MM.1S (cell line): ENCODE measurements around the gene RELL1.

Experiments
- DNase-seq: peaks from one replicate; pipeline ENCODE4 v3.0.0-alpha.2; 2015
- H2AFZ ChIP-seq: fragments of 300-600 bp; sonication (generic); 2 replicates; pipeline ENCODE4 v1.6.0; 2016; ENCODE audit warnings: antibody characterized with exemption, low read length
- H3F3A ChIP-seq: fragments of 300-600 bp; sonication (generic); 2 replicates; pipeline ENCODE4 v1.6.1; 2016; ENCODE audit warnings: mild to moderate bottlenecking, antibody characterized with exemption, low read length, moderate library complexity, mixed read lengths; ENCODE audit not compliant: insufficient read depth
- H3K27ac ChIP-seq: fragments of 300-600 bp; sonication (generic); 2 replicates; pipeline ENCODE4 v1.5.1; 2016; ENCODE audit warnings: mild to moderate bottlenecking, low read length
- H3K27me3 ChIP-seq: fragments of 300-600 bp; sonication (generic); replicated peaks from 2 replicates; pipeline ENCODE4 v1.6.0; 2016; ENCODE audit warnings: low read length; ENCODE audit not compliant: insufficient read depth
- H3K36me3 ChIP-seq: fragments of 300-600 bp; sonication (generic); replicated peaks from 2 replicates; pipeline ENCODE4 v1.6.1; 2016; ENCODE audit warnings: mild to moderate bottlenecking, low read length, mixed read lengths; ENCODE audit not compliant: insufficient read depth
- H3K4me1 ChIP-seq: fragments of 300-600 bp; sonication (generic); 2 replicates; pipeline ENCODE4 v1.6.1; 2016; ENCODE audit warnings: low read length, mixed read lengths
- H3K4me2 ChIP-seq: fragments of 300-600 bp; sonication (generic); 2 replicates; pipeline ENCODE4 v1.6.0; 2016; ENCODE audit warnings: low read depth, low read length
- H3K4me3 ChIP-seq: fragments of 300-600 bp; sonication (generic); 2 replicates; pipeline ENCODE4 v1.5.1; 2016; ENCODE audit warnings: low read length, mixed read lengths
- H3K79me2 ChIP-seq: fragments of 300-600 bp; sonication (generic); 2 replicates; pipeline ENCODE4 v1.6.1; 2016; ENCODE audit warnings: mixed run types, low read length, mixed read lengths
- H3K9ac ChIP-seq: fragments of 300-600 bp; sonication (generic); 2 replicates; pipeline ENCODE4 v1.6.1; 2016; ENCODE audit warnings: low read length, mixed read lengths
- H3K9me2 ChIP-seq: fragments of 300-600 bp; sonication (generic); replicated peaks from 2 replicates; pipeline ENCODE4 v1.6.1; 2016; ENCODE audit warnings: mild to moderate bottlenecking, low read length, mixed read lengths; ENCODE audit not compliant: insufficient read depth
- H3K9me3 ChIP-seq: fragments of 300-600 bp; sonication (generic); replicated peaks from 2 replicates; pipeline ENCODE4 v1.6.1; 2016; ENCODE audit warnings: mild to moderate bottlenecking, low read length, mixed read lengths; ENCODE audit not compliant: insufficient read depth
- H4K20me1 ChIP-seq: fragments of 300-600 bp; sonication (generic); 2 replicates; pipeline ENCODE4 v1.6.1; 2016; ENCODE audit warnings: mild to moderate bottlenecking, low read length, moderate library complexity, mixed read lengths; ENCODE audit not compliant: insufficient read depth
- CTCF ChIP-seq: fragments of 300-600 bp; sonication (generic); IDR thresholded peaks from 2 replicates; pipeline ENCODE4 v1.5.1; 2016; ENCODE audit warnings: antibody characterized with exemption, low read length, mixed read lengths
- EZH2 ChIP-seq: fragments of 300-600 bp; sonication (generic); optimal IDR thresholded peaks from 2 replicates; pipeline ENCODE3; 2017; ENCODE audit warnings: low read depth, mild to moderate bottlenecking, antibody characterized with exemption, low read length, mixed read lengths
- EZH2phosphoT487 ChIP-seq: fragments of 300-600 bp; sonication (generic); IDR thresholded peaks from 2 replicates; pipeline ENCODE4 v1.6.1; 2018; ENCODE audit warnings: antibody characterized with exemption, low read length

RELL1 gene

GRCh38 chr4:37644962-37645361 lies 41.2 kb downstream of the RELL1 start:
- peaks cover 3% of the 10 kb centered on the region; the same call in 1 of the 2 replicates for H3K36me3 ChIP-seq
- H3K79me2 ChIP-seq, result 0 out of 2 replicates have a peak, but pooled peaks cover 2% of the 10 kb centered on the region
- no peaks in the 10 kb centered on the region for H4K20me1 ChIP-seq
- H3K9me2 ChIP-seq, result no peaks in the 10 kb centered on the region
- H3K4me2 ChIP-seq, result no peak overlapping the region
- no peak overlapping the region for H3K9ac ChIP-seq
- no peak for TF ChIP-seq EZH2phosphoT487
- no peak for TF ChIP-seq EZH2
- no peak for TF ChIP-seq CTCF
- no peak overlapping the region; the same call in 1 of the 2 replicates for H3K27ac ChIP-seq
- H3K27me3 ChIP-seq, result no peaks in the 10 kb centered on the region
- 0 out of 2 replicates have a peak, but pooled peaks cover 2% of the 10 kb centered on the region for H3K4me1 ChIP-seq
- H2AFZ ChIP-seq, result no peak overlapping the region
- no peak for DNase-seq
- H3K9me3 ChIP-seq, result no peaks in the 10 kb centered on the region
- 0 out of 2 replicates have a peak, but pooled peaks cover 2% of the 10 kb centered on the region for H3F3A ChIP-seq
- H3K4me3 ChIP-seq, result no peak overlapping the region

- Histone ChIP-seq H3K9me2 (no peaks in the 10 kb centered on the region), H3K9ac (no peak overlapping the region), H3K9me3 (no peaks in the 10 kb centered on the region), H4K20me1 (no peaks in the 10 kb centered on the region), H3K27ac (no peak overlapping the region), H2AFZ (no peak overlapping the region), H3K27me3 (no peaks in the 10 kb centered on the region), H3K4me2 (no peak overlapping the region), H3F3A (0 out of 2 replicates have a peak, but pooled peaks cover 2% of the 10 kb centered on the region), H3K4me1 (0 out of 2 replicates have a peak, but pooled peaks cover 2% of the 10 kb centered on the region), H3K4me3 (no peak overlapping the region), H3K36me3 (peaks cover 3% of the 10 kb centered on the region; the same call in 1 of the 2 replicates), H3K79me2 (no peaks in the 10 kb centered on the region)
- TF ChIP-seq CTCF (no peak), EZH2 (no peak), EZH2phosphoT487 (no peak)
- DNase-seq, result no peak
These were observed 44.0 kb downstream of the RELL1 start for GRCh38 chr4:37641886-37642849.

- Histone ChIP-seq H3K4me1 (0 out of 2 replicates have a peak, but pooled peaks cover 2% of the 10 kb centered on the region), H3K4me3 (no peak overlapping the region), H3K27ac (no peak overlapping the region), H2AFZ (no peak overlapping the region), H3F3A (0 out of 2 replicates have a peak, but pooled peaks cover 2% of the 10 kb centered on the region), H3K4me2 (no peak overlapping the region), H3K27me3 (no peaks in the 10 kb centered on the region), H4K20me1 (no peaks in the 10 kb centered on the region), H3K9me3 (no peaks in the 10 kb centered on the region), H3K9ac (no peak overlapping the region), H3K79me2 (no peaks in the 10 kb centered on the region), H3K9me2 (no peaks in the 10 kb centered on the region), H3K36me3 (peaks cover 3% of the 10 kb centered on the region; the same call in 1 of the 2 replicates)
- TF ChIP-seq CTCF (no peak), EZH2 (no peak), EZH2phosphoT487 (no peak)
- DNase-seq, result no peak
These were observed 44.8 kb downstream of the RELL1 start for GRCh38 chr4:37641352-37641751.
